Neural cell (in vitro differentiated cells): Measurements from ENCODE around the gene KIF13A. TPM values are rescaled to one million over a fixed set of nuclear protein-coding genes. Genes with fewer than 3 reads are reported as not detected.

Experiments used
- H2AFZ ChIP-seq: fragments of 200-600, 300-800 bp; sonication (generic), shearing (Covaris generic); 2 replicates; pipeline ENCODE4 v1.6.0; 2014; ENCODE audit warnings: low read depth, mild to moderate bottlenecking, antibody characterized with exemption, low read length, moderate library complexity
- H3F3A ChIP-seq: fragments of 200-600 bp; shearing (Covaris generic); 2 replicates; pipeline ENCODE4 v1.6.1; 2016; ENCODE audit warnings: mild to moderate bottlenecking, moderate library complexity, mixed read lengths, antibody characterized with exemption, low read length; ENCODE audit not compliant: insufficient read depth, poor library complexity, severe bottlenecking
- H3K27ac ChIP-seq: fragments of 200-600, 300-800 bp; sonication (generic), shearing (Covaris generic); 2 replicates; pipeline ENCODE4 v1.5.1; 2014; ENCODE audit warnings: mild to moderate bottlenecking, low read length, moderate library complexity
- H3K27me3 ChIP-seq: fragments of 300-800, 200-600 bp; sonication (generic), shearing (Covaris generic); 2 replicates; pipeline ENCODE4 v1.6.0; 2014; ENCODE audit warnings: mild to moderate bottlenecking, low read depth, low read length, moderate library complexity; ENCODE audit not compliant: insufficient read depth
- H3K36me3 ChIP-seq: fragments of 300-800, 200-600 bp; sonication (generic), shearing (Covaris generic); 2 replicates; pipeline ENCODE4 v1.5.1; 2014; ENCODE audit warnings: mild to moderate bottlenecking, antibody characterized with exemption, low read length, moderate library complexity; ENCODE audit not compliant: insufficient read depth
- H3K4me2 ChIP-seq: fragments of 300-800, 200-600 bp; sonication (generic), shearing (Covaris generic); 2 replicates; pipeline ENCODE4 v1.6.0; 2014; ENCODE audit warnings: mild to moderate bottlenecking, low read length
- H3K4me3 ChIP-seq: fragments of 300-800, 200-600 bp; sonication (generic), shearing (Covaris generic); 2 replicates; pipeline ENCODE4 v1.5.1; 2014; ENCODE audit warnings: mild to moderate bottlenecking, low read length, moderate library complexity
- H3K79me2 ChIP-seq: fragments of 200-600 bp; shearing (Covaris generic); replicated peaks from 2 replicates; pipeline ENCODE4 v1.6.0; 2014; ENCODE audit warnings: mild to moderate bottlenecking, low read length, moderate library complexity; ENCODE audit not compliant: insufficient read depth
- H3K9ac ChIP-seq: fragments of 300-800, 200-600 bp; sonication (generic), shearing (Covaris generic); 2 replicates; pipeline ENCODE4 v1.6.1; 2016; ENCODE audit warnings: mild to moderate bottlenecking, low read length, mixed read lengths
- H3K9me2 ChIP-seq: fragments of 200-600 bp; shearing (Covaris generic); 2 replicates; pipeline ENCODE4 v1.6.1; 2016; ENCODE audit warnings: mild to moderate bottlenecking, low read length, mixed read lengths; ENCODE audit not compliant: insufficient read depth
- H3K9me3 ChIP-seq: fragments of 200-600, 300-800 bp; sonication (generic), shearing (Covaris generic); 2 replicates; pipeline ENCODE4 v1.6.1; 2016; ENCODE audit warnings: mild to moderate bottlenecking, mixed run types, low read length, moderate library complexity, mixed read lengths
- H4K20me1 ChIP-seq: fragments of 200-600 bp; shearing (Covaris generic); 2 replicates; pipeline ENCODE4 v1.6.1; 2016; ENCODE audit warnings: mild to moderate bottlenecking, mixed run types; ENCODE audit not compliant: insufficient read depth
- EP300 ChIP-seq: fragments of 450-650 bp; conservative IDR thresholded peaks from 2 replicates; pipeline ENCODE4 v1.6.1; 2014; ENCODE audit warnings: antibody characterized with exemption, mild to moderate bottlenecking, moderate library complexity; ENCODE audit not compliant: poor library complexity, severe bottlenecking
- EZH2 ChIP-seq: fragments of 200-600, 300-800 bp; shearing (Covaris generic), sonication (generic); IDR thresholded peaks from 2 replicates; pipeline ENCODE4 v1.6.1; 2014; ENCODE audit warnings: antibody characterized with exemption, low read length, borderline replicate concordance, mild to moderate bottlenecking; ENCODE audit not compliant: insufficient read depth, poor library complexity, severe bottlenecking
- MXI1 ChIP-seq: fragments of 450-650 bp; conservative IDR thresholded peaks from 2 replicates; pipeline ENCODE4 v1.6.1; 2014; ENCODE audit warnings: antibody characterized with exemption, mild to moderate bottlenecking; ENCODE audit not compliant: poor library complexity, severe bottlenecking
- POLR2AphosphoS5 ChIP-seq: IDR thresholded peaks from 2 replicates; pipeline ENCODE4 v1.6.1; 2012
- RAD21 ChIP-seq: fragments of 450-650 bp; conservative IDR thresholded peaks from 2 replicates; pipeline ENCODE4 v1.6.1; 2014; ENCODE audit warnings: antibody characterized with exemption, mild to moderate bottlenecking, moderate library complexity
- SMC3 ChIP-seq: fragments of 450-650 bp; conservative IDR thresholded peaks from 2 replicates; pipeline ENCODE4 v1.6.1; 2014; ENCODE audit warnings: antibody characterized with exemption, mild to moderate bottlenecking, moderate library complexity; ENCODE audit not compliant: poor library complexity
- TAF1 ChIP-seq: IDR thresholded peaks from 2 replicates; pipeline ENCODE4 v1.6.1; 2012; ENCODE audit warnings: low read depth
- polyA plus RNA-seq: library from polyadenylated mRNA; depleted of rRNA; stranded (reverse); fragments of >200 nt; gene quantifications from 2 replicates; pipeline ENCODE4 v1.2.3, GENCODE V29; 2014
- TF ChIP-seq, protein P1 (sequence below): fragments of 450-650 bp; IDR thresholded peaks from 2 replicates; pipeline ENCODE4 v1.5.1; 2014; ENCODE audit warnings: antibody characterized with exemption, mild to moderate bottlenecking, moderate library complexity; ENCODE audit not compliant: poor library complexity, severe bottlenecking
- TF ChIP-seq, protein P2 (sequence below): IDR thresholded peaks from 2 replicates; pipeline ENCODE4 v1.6.1; 2012; ENCODE audit warnings: borderline replicate concordance

The KIF13A gene
- polyA plus RNA-seq, 1 donor from 2014 or later: 9.4 TPM

DNA sequence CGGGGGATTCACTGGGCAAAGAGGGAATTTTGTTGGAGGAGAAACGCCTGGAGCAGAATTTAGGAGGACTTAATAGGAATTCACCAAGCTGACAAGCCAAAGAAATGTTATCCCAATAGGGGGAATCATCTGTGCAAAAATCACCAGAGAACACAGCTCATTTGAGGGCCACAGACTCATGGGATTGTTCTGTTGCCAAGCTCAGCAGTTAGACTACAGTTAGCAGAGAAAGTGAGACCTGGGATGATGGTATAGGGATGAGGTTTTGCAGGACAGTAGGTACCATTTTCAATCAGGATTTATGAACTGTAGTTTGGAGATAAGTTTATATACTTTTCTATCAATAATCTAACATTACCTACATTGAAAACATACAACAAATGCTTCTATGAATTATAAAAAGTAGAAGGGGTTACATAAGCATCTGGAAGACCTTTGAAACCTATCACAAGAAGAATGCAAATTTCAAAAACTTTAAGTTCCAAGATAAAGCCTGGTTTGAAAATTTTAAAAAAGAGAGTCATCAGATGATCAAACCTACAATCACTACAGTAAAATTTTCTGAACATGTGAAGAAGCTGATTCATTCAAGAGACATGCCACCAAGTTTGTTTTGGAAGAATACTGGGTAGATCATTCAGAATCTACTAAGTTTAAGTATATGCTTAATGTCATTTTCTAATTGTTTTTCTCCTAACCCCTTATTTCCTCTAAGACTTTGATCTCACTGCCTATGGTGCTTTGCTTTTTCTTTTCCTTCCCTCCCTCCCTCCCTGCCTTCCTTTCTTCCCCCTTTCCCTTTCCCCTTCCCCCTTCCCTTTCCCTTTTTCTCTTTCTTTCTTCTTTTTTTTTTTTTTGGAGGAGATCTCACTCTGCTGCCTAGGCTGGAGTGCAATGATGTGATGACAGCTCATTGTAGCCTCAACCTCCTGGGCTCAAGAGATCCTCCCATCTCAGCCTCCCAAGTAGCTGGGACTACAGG lies 81.5 kb downstream of the KIF13A start:
- Histone ChIP-seq H4K20me1 (no peaks in the 10 kb centered on the region), H3K79me2 (no peaks in the 10 kb centered on the region), H3K27me3 (no peaks in the 10 kb centered on the region), H3K4me3 (no peak overlapping the region), H3K9ac (no peak overlapping the region), H3K27ac (no peak overlapping the region), H3K36me3 (no peaks in the 10 kb centered on the region), H3K4me2 (no peak overlapping the region), H3K9me3 (peaks cover 3% of the 10 kb centered on the region), H3K9me2 (no peaks in the 10 kb centered on the region), H3F3A (no peaks in the 10 kb centered on the region), H2AFZ (no peak overlapping the region)
- TF ChIP-seq RAD21 (no peak), EZH2 (no peak), SMC3 (no peak), MXI1 (no peak), POLR2AphosphoS5 (no peak)

- H3K27me3 ChIP-seq: no peaks in the 10 kb centered on the region
- H2AFZ ChIP-seq: no peak overlapping the region
- TF ChIP-seq, protein P1, sequence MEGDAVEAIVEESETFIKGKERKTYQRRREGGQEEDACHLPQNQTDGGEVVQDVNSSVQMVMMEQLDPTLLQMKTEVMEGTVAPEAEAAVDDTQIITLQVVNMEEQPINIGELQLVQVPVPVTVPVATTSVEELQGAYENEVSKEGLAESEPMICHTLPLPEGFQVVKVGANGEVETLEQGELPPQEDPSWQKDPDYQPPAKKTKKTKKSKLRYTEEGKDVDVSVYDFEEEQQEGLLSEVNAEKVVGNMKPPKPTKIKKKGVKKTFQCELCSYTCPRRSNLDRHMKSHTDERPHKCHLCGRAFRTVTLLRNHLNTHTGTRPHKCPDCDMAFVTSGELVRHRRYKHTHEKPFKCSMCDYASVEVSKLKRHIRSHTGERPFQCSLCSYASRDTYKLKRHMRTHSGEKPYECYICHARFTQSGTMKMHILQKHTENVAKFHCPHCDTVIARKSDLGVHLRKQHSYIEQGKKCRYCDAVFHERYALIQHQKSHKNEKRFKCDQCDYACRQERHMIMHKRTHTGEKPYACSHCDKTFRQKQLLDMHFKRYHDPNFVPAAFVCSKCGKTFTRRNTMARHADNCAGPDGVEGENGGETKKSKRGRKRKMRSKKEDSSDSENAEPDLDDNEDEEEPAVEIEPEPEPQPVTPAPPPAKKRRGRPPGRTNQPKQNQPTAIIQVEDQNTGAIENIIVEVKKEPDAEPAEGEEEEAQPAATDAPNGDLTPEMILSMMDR: no peak
- TF ChIP-seq TAF1: no peak
- no peak for TF ChIP-seq SMC3
- no peak for TF ChIP-seq RAD21
- TF ChIP-seq EZH2: no peak
- no peak for TF ChIP-seq POLR2AphosphoS5
- no peak for TF ChIP-seq MXI1
- no peak for TF ChIP-seq EP300
- TF ChIP-seq, protein P2, sequence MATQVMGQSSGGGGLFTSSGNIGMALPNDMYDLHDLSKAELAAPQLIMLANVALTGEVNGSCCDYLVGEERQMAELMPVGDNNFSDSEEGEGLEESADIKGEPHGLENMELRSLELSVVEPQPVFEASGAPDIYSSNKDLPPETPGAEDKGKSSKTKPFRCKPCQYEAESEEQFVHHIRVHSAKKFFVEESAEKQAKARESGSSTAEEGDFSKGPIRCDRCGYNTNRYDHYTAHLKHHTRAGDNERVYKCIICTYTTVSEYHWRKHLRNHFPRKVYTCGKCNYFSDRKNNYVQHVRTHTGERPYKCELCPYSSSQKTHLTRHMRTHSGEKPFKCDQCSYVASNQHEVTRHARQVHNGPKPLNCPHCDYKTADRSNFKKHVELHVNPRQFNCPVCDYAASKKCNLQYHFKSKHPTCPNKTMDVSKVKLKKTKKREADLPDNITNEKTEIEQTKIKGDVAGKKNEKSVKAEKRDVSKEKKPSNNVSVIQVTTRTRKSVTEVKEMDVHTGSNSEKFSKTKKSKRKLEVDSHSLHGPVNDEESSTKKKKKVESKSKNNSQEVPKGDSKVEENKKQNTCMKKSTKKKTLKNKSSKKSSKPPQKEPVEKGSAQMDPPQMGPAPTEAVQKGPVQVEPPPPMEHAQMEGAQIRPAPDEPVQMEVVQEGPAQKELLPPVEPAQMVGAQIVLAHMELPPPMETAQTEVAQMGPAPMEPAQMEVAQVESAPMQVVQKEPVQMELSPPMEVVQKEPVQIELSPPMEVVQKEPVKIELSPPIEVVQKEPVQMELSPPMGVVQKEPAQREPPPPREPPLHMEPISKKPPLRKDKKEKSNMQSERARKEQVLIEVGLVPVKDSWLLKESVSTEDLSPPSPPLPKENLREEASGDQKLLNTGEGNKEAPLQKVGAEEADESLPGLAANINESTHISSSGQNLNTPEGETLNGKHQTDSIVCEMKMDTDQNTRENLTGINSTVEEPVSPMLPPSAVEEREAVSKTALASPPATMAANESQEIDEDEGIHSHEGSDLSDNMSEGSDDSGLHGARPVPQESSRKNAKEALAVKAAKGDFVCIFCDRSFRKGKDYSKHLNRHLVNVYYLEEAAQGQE: no peak
- no peaks in the 10 kb centered on the region for H3K36me3 ChIP-seq
- H3K9ac ChIP-seq: no peak overlapping the region
- H3K27ac ChIP-seq: no peak overlapping the region
- H3K4me2 ChIP-seq: no peak overlapping the region
- H3F3A ChIP-seq: no peaks in the 10 kb centered on the region
- peaks cover 3% of the 10 kb centered on the region for H3K9me3 ChIP-seq
- no peaks in the 10 kb centered on the region for H3K79me2 ChIP-seq
- no peaks in the 10 kb centered on the region for H3K9me2 ChIP-seq
- no peak overlapping the region for H3K4me3 ChIP-seq
- H4K20me1 ChIP-seq: no peaks in the 10 kb centered on the region
Observed at GRCh38 chr6:17904491-17905120, 82.8 kb downstream of the KIF13A start.
